Measurements from ENCODE around the gene NEK2.

DNA sequence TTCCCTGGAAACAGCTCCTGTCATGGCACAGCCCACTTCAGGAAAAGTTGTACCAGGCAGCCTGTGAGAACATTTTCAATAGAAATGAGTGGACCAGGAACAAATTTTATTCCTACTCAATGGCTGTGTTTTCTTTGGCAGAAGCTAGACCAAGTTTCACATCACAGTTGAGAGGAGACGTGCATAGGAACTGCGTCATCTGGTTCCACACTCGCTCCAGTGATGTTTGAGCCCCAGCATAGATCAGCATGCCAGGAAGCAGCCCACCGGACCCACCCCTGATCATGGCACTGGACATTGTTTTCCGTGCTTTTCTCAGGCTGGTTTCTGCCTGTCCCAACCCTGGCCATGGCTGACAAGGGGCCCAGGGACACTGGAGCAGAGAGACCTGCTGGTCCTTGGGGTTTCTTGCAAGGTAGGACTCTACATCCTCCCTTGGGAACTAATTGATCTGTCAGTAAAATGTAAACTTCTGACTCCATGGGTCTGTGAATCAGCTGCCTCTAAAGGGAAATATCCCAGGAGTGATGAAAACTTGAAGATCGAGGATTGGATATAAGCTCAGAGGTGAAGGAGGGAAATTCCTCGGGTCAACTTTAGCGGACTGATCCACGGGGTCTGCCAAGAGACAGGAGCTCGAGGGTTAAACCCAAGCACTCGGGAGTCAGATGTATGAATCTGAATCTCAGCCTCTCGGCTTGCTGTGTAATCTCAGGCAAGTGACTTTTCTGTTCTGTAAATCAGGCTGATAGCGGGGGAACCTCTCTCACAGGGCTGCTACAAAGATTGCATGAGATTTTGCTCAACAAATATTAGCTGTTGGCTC, 35.7 kb downstream of the NEK2 start:
- TF ChIP-seq GATA3 (IDR thresholded peaks at IDR 0.05; ENCODE audit: low read depth, low read length) (no peak), GATA2 (IDR thresholded peaks at IDR 0.05; ENCODE audit: low read depth, low read length) (no peak)
